ENCODE measurements around the gene PRR11. TPM values are rescaled to one million over a fixed set of nuclear protein-coding genes. Genes with fewer than 3 reads are reported as not detected.

The PRR11 gene
- total and polyA plus RNA-seq, 2 of the 8 experiments (the other 6 are each of a cell fraction or from before 2014, with no cell fraction given), result 32.7 to 83.0 TPM

DNA sequence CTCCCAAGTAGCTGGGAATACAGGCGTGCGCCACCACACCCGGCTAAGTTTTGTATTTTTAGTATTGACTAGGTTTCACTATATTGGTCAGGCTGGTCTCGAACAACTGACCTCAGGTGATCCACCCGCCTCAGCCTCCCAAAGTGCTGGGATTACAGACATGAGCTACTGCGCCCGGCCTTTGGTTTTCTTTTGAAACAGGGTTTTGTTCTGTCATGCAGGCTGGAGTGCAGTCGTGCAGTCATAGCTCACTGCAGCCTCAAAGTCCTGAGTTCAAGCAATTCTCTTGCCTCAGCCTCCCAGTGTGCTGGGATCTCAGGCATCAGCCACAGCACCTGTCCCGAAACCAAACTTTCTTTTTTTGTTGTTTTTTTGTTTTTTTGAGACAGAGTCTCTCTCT, 25.1 kb downstream of the PRR11 start (continued):
- TF ChIP-seq KDM5A (IDR thresholded peaks at IDR 0.05; ENCODE audit: low read length), result no peak
- TF ChIP-seq RXRA (IDR thresholded peaks at IDR 0.05; ENCODE audit: insufficient read depth, low read depth, low read length), result no peak

Measured in H1 (cell line).